Left colon (tissue), 2 donors: Measurements from ENCODE around the gene SIN3B. TPM values are rescaled to one million over a fixed set of nuclear protein-coding genes. Genes with fewer than 3 reads are reported as not detected.

Source experiments
- ATAC-seq: fragments of 200-7000 bp; cut with Tn5 transposase; one replicate; pipeline ENCODE4 v1.9.1; 2020; ENCODE audit warnings: mild to moderate bottlenecking, moderate library complexity
- DNase-seq, 2 donors: peaks; one replicate each; pipeline ENCODE4 v3.0.0-alpha.2; 2020
- intact Hi-C, 2 donors: fragments of 100-400 bp; cut with DNase I in 1 of 2; cut with micrococcal nuclease in 1 of 2; formaldehyde crosslinking; loops; one replicate each; pipeline versions ENCODE4 v1.11.2 to v1.14.0; 2022; cut with DNase I, micrococcal nuclease
- total RNA-seq, 2 donors: library from RNA; stranded (reverse); fragmentation: NEBNext Ultra II Directional; extraction: Animal tissue kit (Norgen Biotek cat#: 25700); gene quantifications; one replicate each; pipeline ENCODE4 v1.2.1, GENCODE V29; 2021
- donor health status: DM: no; HTN: no; CAD: no.
- donor health status: DM: yes; HTN: yes; CAD: no.

SIN3B gene
- total RNA-seq, 2 donors from 2014 or later, result 34.1 to 35.7 TPM

DNA sequence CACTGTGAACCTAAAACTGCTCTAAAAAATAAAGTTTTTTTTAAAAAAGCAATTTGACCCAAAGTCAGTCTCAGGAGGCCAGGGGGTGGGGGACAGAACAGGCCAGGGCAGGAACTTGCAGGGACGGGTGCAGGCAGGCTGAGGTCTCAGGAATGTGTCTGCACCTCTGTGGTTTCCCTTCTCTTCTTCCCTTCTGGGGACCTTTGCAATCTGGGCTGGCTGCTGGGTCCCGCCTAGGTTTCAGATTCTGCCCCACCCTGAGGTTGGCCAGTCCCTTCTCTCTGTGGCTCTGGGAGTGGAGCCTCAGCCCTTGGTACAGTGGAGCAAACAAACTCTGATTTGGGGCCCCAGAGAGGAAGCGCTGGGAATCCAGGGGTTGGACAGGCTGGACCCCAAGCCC lies 54.3 kb downstream of the SIN3B start:
- intact Hi-C loops, result no loop called here
- ATAC-seq (no peak), DNase-seq (no peak)

DNA sequence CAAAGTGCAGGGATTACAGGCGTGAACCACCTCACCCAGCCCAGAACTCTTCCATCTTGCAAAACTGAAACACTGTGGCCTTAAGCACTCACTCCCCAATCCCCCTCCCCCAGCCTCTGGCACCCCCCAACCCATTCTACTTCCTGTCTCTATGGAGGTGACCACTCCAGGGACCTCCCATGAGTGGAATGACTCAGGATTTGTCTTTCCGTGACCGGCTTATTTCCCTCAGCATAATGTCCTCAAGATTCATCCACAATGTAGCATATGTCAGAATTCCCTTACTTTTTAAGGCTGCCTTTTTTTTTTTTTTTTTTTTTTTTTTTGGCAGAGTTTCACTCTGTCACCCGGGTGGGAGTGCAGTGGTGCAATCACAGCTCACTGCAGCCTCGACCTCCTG lies 56.0 kb downstream of the SIN3B start:
- DNase-seq (no peak), ATAC-seq (no peak)
- intact Hi-C loops, result no loop called here

DNA sequence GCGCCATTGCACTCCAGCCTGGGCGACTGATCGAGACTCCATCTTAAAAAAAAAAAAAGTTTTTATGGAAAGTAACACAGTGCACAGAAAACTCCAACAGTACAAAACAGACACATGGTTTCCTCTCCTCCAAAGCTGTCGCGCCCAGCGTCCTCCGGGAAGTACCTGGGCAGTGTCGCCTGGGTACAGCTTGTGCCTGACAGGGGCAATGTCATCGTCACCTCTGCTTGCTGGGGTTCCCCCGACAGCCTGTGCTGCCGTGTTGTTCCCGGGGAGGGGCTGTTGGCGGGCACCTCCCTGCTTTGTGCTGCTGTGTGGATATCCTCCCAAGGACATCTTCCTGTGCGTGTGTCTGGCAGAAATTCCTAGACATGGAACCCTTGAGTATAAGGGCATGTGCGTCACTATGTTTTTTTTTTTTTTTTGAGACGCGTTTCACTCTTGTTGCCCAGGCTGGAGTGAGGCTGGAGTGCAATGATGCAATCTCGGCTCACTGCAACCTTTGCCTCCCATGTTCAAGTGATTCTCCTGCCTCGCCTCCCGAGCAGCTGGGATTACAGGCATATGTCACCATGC lies 57.2 kb downstream of the SIN3B start:
- intact Hi-C loops, result no loop called here
- peak; percentile 67 for ATAC-seq
- no peak for DNase-seq

DNA sequence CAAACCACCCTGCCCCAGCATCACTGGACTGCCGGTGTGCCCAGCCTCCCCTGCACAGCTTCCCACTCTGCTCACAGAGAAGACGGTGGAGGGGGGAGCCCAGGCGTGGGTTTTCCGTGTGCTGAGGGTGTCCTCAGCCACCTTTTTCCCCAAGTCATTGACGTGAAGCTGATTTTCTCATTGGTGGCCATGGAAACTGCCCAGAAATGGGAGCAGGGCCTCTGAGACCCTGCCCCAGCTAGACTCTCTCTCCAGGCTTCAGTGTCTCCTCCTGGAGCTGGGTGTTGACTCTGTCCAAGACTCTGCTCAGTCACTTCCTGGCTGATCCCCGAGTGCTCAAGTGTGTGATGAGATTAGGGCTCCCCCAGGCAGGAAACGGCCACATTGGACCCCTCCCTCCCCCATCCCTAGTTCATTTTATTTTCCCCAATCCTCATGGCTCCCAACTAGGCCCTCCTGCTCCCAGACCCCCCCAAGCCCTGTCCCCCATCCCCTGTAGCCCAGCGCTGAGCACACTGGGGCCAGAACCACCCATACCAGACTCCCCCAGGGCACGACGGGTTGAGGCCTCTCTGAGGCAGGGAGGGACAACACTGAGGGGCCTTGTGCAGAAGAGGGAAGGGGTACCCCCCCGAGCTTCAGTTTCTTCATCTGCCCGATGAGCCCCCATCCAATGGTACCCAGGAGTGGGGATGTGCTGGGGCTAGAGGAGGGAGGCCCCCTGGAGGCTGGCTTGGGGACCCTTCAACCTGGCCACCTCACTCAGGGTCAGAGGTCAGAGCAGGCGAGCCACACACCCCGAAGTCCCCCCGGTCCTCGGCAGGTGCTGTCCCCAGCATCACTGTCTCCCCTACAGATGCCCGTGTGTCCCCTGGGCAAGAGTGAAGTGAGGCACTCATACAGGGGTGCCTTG lies 58.4 kb downstream of the SIN3B start:
- DNase-seq, result no peak
- ATAC-seq, result no peak
- intact Hi-C loops, result no loop called here

DNA sequence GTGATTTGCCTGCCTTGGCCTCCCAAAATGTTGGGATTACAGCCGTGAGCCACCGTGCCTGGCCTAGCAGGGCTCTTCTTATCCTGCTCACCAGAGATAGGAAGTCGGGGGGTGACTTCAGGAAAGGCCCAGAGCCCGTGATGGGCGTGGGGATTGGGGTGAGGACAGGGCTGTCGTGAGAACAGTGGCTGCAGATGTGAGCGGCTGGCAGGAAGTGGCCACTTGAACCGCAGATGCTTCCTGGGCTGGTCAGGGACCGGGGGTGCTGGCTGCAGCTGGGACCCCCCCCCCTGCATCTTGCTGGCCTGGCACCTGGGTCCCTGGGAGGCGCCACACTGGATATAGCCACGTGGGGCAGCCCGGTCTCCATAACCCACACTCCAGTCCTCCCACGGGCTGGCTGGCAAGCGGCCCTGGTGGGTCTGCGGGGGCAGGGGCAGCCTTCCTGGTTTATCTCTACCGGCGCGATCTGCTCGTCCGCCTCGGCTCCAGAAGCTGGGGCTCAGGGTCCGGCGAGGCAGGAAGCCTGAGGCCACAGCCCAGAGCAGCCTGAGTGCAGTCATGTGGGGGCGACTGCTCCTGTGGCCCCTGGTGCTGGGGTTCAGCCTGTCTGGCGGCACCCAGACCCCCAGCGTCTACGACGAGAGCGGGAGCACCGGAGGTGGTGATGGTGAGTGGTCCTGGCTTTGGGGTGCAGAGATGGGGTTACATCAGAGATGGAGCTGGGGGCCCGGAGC lies 59.6 kb downstream of the SIN3B start, which contains the start of gene F2RL3:
F2RL3 (plus strand) TSS at position 371 of the 737 bp plus-strand sequence; CDS start at position 562, 191 bp downstream.
- intact Hi-C loops, result no loop called here
- peak; percentile 51 to 74 for DNase-seq
- ATAC-seq, result peak; percentile 17

DNA sequence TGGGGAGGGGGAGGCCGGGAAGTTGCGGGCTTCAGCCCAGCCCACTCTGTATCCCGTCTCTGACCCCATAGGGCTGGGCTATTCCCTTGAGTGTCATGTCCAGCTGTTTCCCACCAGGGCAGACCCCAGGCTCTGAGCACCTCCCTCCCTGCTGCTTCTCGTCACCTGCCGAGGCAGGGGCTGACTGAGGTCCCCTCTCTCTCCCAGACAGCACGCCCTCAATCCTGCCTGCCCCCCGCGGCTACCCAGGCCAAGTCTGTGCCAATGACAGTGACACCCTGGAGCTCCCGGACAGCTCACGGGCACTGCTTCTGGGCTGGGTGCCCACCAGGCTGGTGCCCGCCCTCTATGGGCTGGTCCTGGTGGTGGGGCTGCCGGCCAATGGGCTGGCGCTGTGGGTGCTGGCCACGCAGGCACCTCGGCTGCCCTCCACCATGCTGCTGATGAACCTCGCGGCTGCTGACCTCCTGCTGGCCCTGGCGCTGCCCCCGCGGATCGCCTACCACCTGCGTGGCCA lies 60.2 kb downstream of the SIN3B start:
- intact Hi-C loops, result no loop called here
- no peak for DNase-seq
- no peak for ATAC-seq

DNA sequence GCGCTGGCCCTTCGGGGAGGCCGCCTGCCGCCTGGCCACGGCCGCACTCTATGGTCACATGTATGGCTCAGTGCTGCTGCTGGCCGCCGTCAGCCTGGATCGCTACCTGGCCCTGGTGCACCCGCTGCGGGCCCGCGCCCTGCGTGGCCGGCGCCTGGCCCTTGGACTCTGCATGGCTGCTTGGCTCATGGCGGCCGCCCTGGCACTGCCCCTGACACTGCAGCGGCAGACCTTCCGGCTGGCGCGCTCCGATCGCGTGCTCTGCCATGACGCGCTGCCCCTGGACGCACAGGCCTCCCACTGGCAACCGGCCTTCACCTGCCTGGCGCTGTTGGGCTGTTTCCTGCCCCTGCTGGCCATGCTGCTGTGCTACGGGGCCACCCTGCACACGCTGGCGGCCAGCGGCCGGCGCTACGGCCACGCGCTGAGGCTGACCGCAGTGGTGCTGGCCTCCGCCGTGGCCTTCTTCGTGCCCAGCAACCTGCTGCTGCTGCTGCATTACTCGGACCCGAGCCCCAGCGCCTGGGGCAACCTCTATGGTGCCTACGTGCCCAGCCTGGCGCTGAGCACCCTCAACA lies 60.8 kb downstream of the SIN3B start:
- ATAC-seq (no peak), DNase-seq (no peak)
- intact Hi-C loops, result no loop called here

DNA sequence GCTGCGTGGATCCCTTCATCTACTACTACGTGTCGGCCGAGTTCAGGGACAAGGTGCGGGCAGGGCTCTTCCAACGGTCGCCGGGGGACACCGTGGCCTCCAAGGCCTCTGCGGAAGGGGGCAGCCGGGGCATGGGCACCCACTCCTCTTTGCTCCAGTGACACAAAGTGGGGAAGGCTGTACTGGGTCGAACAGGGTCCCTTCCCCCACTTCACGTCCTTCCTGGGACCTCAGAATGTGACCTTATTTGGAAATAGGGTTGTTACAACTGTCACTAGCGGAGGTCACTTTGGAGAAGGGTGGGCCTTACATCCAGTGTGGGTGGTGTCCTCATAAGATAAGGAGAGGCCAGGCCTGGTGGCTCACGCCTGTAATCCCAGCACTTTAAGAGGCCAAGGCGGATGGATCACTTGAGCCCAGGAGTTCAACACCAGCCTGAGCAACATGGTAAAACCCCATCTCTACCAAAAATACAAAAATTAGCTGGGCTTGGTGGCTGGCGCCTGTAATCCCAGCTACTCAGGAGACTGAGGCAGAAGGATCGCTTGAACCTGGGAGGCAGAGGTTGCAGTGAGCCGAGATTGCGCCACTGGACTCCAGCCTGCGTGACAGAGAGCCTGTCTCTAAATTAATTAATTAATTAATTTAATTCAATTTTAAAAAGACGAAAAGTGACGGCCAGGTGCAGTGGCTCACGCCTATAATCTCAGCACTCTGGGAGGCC lies 61.4 kb downstream of the SIN3B start:
- DNase-seq, result no peak
- intact Hi-C loops, result no loop called here
- no peak for ATAC-seq

DNA sequence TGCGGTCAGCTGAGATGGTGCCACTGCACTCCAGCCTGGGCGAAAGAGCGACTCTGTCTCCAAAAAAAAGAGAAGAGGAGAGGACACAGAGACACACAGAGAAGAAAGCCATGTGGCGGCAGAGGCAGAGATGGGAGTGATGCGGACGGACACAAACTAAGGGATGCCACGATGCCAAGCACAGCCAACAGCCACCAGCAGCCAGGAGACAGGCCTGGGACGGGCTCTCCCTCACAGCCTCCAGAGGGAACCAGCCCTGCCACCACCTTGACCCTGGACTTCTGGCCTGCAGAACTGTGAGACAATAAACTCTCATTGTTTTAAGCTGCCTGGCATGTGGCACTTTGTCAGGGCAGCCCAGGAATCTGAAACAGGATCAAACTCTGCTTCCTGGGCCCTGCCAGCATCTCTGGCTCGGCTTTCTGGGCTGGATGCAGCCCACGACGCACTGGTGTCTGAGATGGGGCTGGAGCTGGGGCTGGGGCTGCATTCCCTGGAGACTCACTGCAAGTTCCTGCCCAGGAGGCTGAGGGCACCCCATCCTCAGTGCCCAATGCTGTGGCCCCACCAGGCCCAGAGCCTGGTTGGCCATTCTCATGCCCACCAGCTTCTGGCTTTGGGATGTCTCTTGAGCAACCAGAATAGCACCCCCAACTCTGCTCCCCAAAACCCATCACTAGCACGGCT lies 62.6 kb downstream of the SIN3B start:
- intact Hi-C loops, result no loop called here
- no peak for ATAC-seq
- no peak for DNase-seq

DNA sequence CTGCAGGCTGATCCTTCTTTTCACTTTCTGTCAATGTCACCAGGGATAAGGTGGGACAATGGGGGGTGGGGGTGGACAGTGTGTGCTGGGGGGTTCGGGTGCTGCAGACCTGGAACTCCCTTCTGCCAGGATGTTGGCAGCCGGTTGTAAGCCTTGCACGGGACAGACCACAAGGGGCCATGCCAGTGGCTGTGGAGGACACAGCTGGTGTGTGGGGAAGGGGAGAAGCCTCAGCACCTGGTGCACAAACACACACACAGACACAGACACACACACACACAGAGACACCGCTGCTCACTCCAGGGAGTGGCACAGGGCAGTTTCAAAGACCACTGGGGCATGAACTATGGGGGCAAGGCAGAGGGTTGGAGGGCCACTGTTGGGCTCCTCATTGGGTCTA lies 63.2 kb downstream of the SIN3B start:
- intact Hi-C loops, result no loop called here
- DNase-seq, result no peak
- no peak for ATAC-seq

DNA sequence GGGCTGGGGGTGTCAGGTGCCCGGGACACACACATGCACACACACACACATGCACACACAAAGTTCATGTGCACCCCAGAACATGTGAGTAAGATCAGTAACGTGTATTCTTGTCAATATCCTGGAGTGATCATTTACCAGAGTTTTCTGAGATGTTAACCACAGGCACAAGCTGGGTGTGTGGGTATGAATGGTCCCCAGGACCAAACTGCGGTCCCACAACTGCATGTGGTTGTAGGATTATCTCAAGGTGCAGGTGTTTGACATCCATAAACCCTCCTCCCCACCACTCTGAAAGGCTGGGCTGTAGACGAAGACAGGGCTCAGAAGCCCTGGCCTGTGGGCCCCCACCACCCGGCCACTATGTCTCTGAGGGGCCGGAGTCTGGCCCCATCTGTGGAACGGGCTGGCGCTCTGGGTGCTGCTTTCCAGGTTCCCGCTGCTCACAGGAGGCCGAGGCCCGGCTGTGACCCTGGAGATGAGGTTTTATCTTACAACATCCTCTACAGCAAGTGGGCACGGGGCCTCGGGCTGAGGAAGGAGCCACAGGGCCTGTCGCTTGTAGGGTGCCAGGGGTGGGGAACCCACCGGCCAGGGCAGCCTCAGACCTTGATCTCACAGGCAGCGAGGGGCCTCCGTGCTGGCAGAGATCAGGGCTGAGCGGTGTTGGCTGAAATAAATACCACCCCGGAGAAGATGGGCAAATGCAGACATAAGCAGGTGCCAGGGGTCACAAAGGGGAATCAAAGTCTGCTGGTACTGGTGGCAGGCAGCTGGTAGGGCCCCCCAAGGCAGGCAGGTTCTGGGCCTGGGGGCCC lies 63.9 kb downstream of the SIN3B start:
- intact Hi-C loops, result no loop called here
- no peak for ATAC-seq
- no peak for DNase-seq

DNA sequence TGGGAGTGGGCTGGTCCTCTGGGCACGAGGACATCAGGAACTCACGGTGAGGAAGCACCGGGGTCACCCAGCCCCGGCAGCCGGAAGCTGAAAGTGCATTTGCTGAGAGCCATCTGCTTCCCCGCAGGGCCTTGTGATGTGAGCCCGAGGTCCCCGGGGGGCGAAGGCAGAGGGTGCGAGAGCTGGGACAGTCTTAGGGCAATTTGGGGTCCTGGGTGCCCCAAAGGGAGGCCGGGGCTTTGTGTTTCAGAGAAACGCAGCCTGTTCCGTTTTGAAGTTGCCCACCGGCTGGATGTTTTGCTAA lies 64.4 kb downstream of the SIN3B start:
- intact Hi-C loops, result no loop called here
- DNase-seq (peak in 1 of 2 donors; percentile 45), ATAC-seq (no peak)

DNA sequence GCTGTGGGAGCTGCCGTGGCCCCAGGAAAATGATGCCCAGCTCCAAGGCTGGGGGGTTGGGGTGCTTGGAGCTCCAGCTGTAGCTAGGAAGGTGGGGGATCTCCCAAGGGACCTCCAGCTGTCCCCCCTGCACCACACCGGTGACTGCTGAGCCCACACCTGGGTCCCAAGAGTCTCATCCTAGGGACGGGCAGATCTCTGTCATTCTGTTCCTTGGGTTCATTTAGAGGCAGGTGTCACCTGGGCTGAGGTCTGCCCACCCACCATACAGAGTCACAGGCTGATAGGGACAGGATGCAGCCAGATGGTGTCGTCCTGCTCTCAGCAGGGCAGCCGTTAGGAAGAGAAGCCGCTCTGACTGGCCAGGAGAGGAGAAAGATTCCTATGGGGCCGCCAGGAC lies 64.9 kb downstream of the SIN3B start:
- no peak for DNase-seq

DNA sequence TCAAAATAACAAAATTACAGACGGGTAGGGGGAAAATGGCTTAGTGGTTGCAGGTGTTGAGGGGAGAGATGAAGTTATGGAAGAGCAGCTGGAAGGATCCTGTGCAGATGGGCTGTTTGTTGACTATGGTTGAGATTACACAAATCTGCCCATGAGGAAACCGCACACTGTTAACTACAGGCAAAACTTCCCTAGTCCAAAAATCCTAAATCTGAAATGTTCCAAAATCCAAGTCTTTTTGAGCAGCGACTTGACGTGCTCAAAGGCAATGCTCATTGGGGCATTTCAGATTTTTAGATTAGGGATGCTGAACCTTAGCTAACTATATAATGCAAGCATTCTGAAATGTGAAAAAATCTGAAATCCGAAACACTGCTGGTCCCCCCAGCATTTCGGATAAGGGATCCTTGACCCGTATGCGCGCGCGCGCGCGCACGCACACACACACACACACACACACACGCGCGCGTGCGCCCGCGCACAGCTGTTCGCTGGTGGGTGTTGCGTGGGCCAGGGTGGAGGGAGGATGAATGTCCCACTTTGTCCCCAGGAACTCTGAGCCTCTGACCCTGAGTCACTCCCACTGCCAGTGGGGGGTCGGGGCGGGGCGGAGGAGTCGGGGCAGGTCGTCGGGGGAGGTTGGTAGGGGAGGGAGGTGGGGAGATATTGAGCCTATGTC lies 66.4 kb downstream of the SIN3B start:
- DNase-seq (no peak), ATAC-seq (no peak)
- intact Hi-C loops, result no loop called here

More for the DNA sequence above, 64.9 kb downstream of the SIN3B start:
- ATAC-seq, result no peak
- intact Hi-C loops, result no loop called here

DNA sequence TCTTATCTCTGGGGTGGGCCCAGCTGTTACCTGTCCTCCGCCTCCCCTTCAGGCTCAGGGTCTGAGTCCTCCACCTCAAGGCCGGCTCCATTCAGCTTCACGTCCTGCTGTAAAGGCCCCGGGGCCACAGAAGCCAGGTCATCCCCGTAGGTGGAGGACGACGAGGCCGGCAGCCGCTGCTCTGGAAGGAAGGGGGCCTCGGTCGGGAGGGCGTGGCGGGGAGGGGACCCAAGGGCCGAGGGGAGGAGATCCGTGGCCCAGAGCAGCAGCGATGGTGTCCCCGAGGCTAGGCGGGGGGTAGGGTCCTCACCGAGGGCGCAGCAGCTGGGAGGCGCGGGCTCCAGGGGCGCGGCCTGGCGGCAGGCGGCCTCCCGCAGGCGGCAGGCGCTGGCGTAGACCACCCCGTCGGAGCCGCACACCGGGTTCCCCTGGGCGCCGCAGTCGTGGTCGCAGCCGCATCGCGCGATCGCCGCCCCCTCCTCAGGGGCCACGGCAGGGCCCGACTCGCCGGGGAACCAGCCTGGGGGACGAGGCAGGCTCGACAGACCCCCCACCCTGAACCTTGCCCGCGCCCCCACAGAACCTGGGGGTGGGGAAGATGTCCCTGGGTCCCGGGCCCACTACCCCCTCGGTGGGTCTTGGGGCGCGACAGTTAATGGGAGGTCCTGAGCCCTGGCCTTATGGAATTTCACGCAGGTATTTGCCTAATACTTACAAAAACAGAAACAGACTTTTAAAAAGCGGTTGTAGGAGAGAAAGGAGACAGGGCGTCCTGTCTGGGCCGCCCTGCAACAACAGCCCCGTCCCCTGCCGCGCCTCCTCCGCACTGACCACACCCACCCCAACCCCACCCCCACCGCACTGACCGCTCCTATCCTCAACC lies 67.2 kb downstream of the SIN3B start:
- DNase-seq (peak in 1 of 2 donors; percentile 47), ATAC-seq (no peak)
- intact Hi-C loops, result no loop called here
